GM20431 (cell line): Measurements from ENCODE around the gene MAML1.

ENCODE experiments used
- in situ Hi-C: fragments of 300-500 bp; cut with MseI, MboI; formaldehyde crosslinking; loops from one replicate; pipeline ENCODE4 v1.15.0; 2020; ENCODE audit warnings: low sequenced_read_pairs; ENCODE audit not compliant: unreplicated experiment

The MAML1 gene

GRCh38 chr5:179801304-179802206 lies 68.9 kb downstream of the MAML1 start:
- in situ Hi-C loops, result no loop called here

GRCh38 chr5:179802207-179802883 lies 69.7 kb downstream of the MAML1 start:
- in situ Hi-C loops, result no loop called here

GRCh38 chr5:179802950-179803562 lies 70.4 kb downstream of the MAML1 start:
- in situ Hi-C loops, result no loop called here

- in situ Hi-C loops, result no loop called here
Observed at GRCh38 chr5:179803651-179804554, 71.3 kb downstream of the MAML1 start.

GRCh38 chr5:179804555-179804947 lies 71.9 kb downstream of the MAML1 start:
- in situ Hi-C loops, result no loop called here

GRCh38 chr5:179805070-179805528 lies 72.5 kb downstream of the MAML1 start:
- in situ Hi-C loops, result no loop called here

GRCh38 chr5:179805529-179806249 lies 73.1 kb downstream of the MAML1 start:
- in situ Hi-C loops, result no loop called here

- in situ Hi-C loops, result no loop called here
Observed at GRCh38 chr5:179806250-179807048, 73.8 kb downstream of the MAML1 start, which contains the start of gene MGAT4B. MGAT4B (minus strand) TSS chr5:179806866; CDS start chr5:179806583, 283 bp downstream.

GRCh38 chr5:179812135-179812825 lies 79.7 kb downstream of the MAML1 start:
- in situ Hi-C loops, result no loop called here

- in situ Hi-C loops, result no loop called here
Observed at GRCh38 chr5:179812997-179813607, 80.5 kb downstream of the MAML1 start.

GRCh38 chr5:179814090-179814489 lies 81.5 kb downstream of the MAML1 start:
- in situ Hi-C loops, result no loop called here

GRCh38 chr5:179815491-179816249 lies 83.0 kb downstream of the MAML1 start:
- in situ Hi-C loops, result no loop called here

GRCh38 chr5:179816401-179816795 lies 83.8 kb downstream of the MAML1 start:
- in situ Hi-C loops, result no loop called here

GRCh38 chr5:179816796-179817469 lies 84.3 kb downstream of the MAML1 start:
- in situ Hi-C loops, result no loop called here

GRCh38 chr5:179817470-179817840 lies 84.8 kb downstream of the MAML1 start:
- in situ Hi-C loops, result no loop called here
